Measurements from ENCODE around the gene RGS10.

Gene RGS10

GRCh38 chr10:119499677-119500002, 42.9 kb downstream of the RGS10 start:
- no peak overlapping the region for H3K9ac ChIP-seq (ENCODE audit: low read depth in 1 of 2, low read length in 2 of 2)
- H3K9me3 ChIP-seq (ENCODE audit: control insufficient read depth in 2 of 2, low read length in 2 of 2): no peaks in the 10 kb centered on the region
- no peaks in the 10 kb centered on the region for H3K27me3 ChIP-seq (ENCODE audit: control insufficient read depth in 2 of 2, insufficient read depth in 2 of 2, low read length in 2 of 2)
- peaks cover 4 to 15% of the 10 kb centered on the region in 2 donors for H3K4me1 ChIP-seq (ENCODE audit: control insufficient read depth in 2 of 2, insufficient read depth in 2 of 2, low read length in 2 of 2)
- H3K36me3 ChIP-seq (ENCODE audit: control insufficient read depth in 2 of 2, insufficient read depth in 2 of 2, low read length in 2 of 2): peaks cover 2 to 3% of the 10 kb centered on the region in 2 donors
- no peak overlapping the region for H3K27ac ChIP-seq (ENCODE audit: low read depth in 2 of 2, low read length in 2 of 2)
- H3K4me3 ChIP-seq (ENCODE audit: low read length in 2 of 2): no peak overlapping the region

- Histone ChIP-seq H3K9me3 (ENCODE audit: control insufficient read depth in 2 of 2, low read length in 2 of 2) (no peaks in the 10 kb centered on the region), H3K27ac (ENCODE audit: low read depth in 2 of 2, low read length in 2 of 2) (peak overlapping the region in 1 of 2 donors; percentile 20), H3K36me3 (ENCODE audit: control insufficient read depth in 2 of 2, insufficient read depth in 2 of 2, low read length in 2 of 2) (peaks cover 0 to 2% of the 10 kb centered on the region in 2 donors), H3K27me3 (ENCODE audit: control insufficient read depth in 2 of 2, insufficient read depth in 2 of 2, low read length in 2 of 2) (no peaks in the 10 kb centered on the region), H3K4me3 (ENCODE audit: low read length in 2 of 2) (no peak overlapping the region), H3K4me1 (ENCODE audit: control insufficient read depth in 2 of 2, insufficient read depth in 2 of 2, low read length in 2 of 2) (peaks cover 4 to 16% of the 10 kb centered on the region in 2 donors), H3K9ac (ENCODE audit: low read depth in 1 of 2, low read length in 2 of 2) (no peak overlapping the region)
Observed at GRCh38 chr10:119498889-119499676, 43.4 kb downstream of the RGS10 start.

- Histone ChIP-seq H3K36me3 (ENCODE audit: control insufficient read depth in 2 of 2, insufficient read depth in 2 of 2, low read length in 2 of 2) (no peaks in the 10 kb centered on the region), H3K9me3 (ENCODE audit: control insufficient read depth in 2 of 2, low read length in 2 of 2) (no peaks in the 10 kb centered on the region), H3K4me3 (ENCODE audit: low read length in 2 of 2) (no peak overlapping the region), H3K9ac (ENCODE audit: low read depth in 1 of 2, low read length in 2 of 2) (no peak overlapping the region), H3K27ac (ENCODE audit: low read depth in 2 of 2, low read length in 2 of 2) (no peak overlapping the region), H3K4me1 (ENCODE audit: control insufficient read depth in 2 of 2, insufficient read depth in 2 of 2, low read length in 2 of 2) (peaks cover 4 to 18% of the 10 kb centered on the region in 2 donors), H3K27me3 (ENCODE audit: control insufficient read depth in 2 of 2, insufficient read depth in 2 of 2, low read length in 2 of 2) (no peaks in the 10 kb centered on the region)
Observed at GRCh38 chr10:119497243-119497642, 45.3 kb downstream of the RGS10 start.

- H3K27me3 ChIP-seq (ENCODE audit: control insufficient read depth in 2 of 2, insufficient read depth in 2 of 2, low read length in 2 of 2): no peaks in the 10 kb centered on the region
- no peaks in the 10 kb centered on the region for H3K36me3 ChIP-seq (ENCODE audit: control insufficient read depth in 2 of 2, insufficient read depth in 2 of 2, low read length in 2 of 2)
- no peak overlapping the region for H3K9ac ChIP-seq (ENCODE audit: low read depth in 1 of 2, low read length in 2 of 2)
- no peak overlapping the region for H3K4me3 ChIP-seq (ENCODE audit: low read length in 2 of 2)
- peaks cover 4 to 18% of the 10 kb centered on the region in 2 donors for H3K4me1 ChIP-seq (ENCODE audit: control insufficient read depth in 2 of 2, insufficient read depth in 2 of 2, low read length in 2 of 2)
- H3K27ac ChIP-seq (ENCODE audit: low read depth in 2 of 2, low read length in 2 of 2): no peak overlapping the region
- H3K9me3 ChIP-seq (ENCODE audit: control insufficient read depth in 2 of 2, low read length in 2 of 2): no peaks in the 10 kb centered on the region
Observed at GRCh38 chr10:119496273-119496672, 46.2 kb downstream of the RGS10 start.

GRCh38 chr10:119495545-119495944, 47.0 kb downstream of the RGS10 start:
- H3K27me3 ChIP-seq (ENCODE audit: control insufficient read depth in 2 of 2, insufficient read depth in 2 of 2, low read length in 2 of 2): no peaks in the 10 kb centered on the region
- H3K27ac ChIP-seq (ENCODE audit: low read depth in 2 of 2, low read length in 2 of 2): peak overlapping the region; percentile 17 to 49
- H3K36me3 ChIP-seq (ENCODE audit: control insufficient read depth in 2 of 2, insufficient read depth in 2 of 2, low read length in 2 of 2): no peaks in the 10 kb centered on the region
- no peak overlapping the region for H3K4me3 ChIP-seq (ENCODE audit: low read length in 2 of 2)
- H3K9ac ChIP-seq (ENCODE audit: low read depth in 1 of 2, low read length in 2 of 2): no peak overlapping the region
- peaks cover under 1 to 15% of the 10 kb centered on the region in 2 donors for H3K4me1 ChIP-seq (ENCODE audit: control insufficient read depth in 2 of 2, insufficient read depth in 2 of 2, low read length in 2 of 2)
- H3K9me3 ChIP-seq (ENCODE audit: control insufficient read depth in 2 of 2, low read length in 2 of 2): no peaks in the 10 kb centered on the region

- H3K9ac ChIP-seq (ENCODE audit: low read depth in 1 of 2, low read length in 2 of 2): no peak overlapping the region
- H3K36me3 ChIP-seq (ENCODE audit: control insufficient read depth in 2 of 2, insufficient read depth in 2 of 2, low read length in 2 of 2): no peaks in the 10 kb centered on the region
- no peaks in the 10 kb centered on the region for H3K9me3 ChIP-seq (ENCODE audit: control insufficient read depth in 2 of 2, low read length in 2 of 2)
- peak overlapping the region; percentile 17 to 49 for H3K27ac ChIP-seq (ENCODE audit: low read depth in 2 of 2, low read length in 2 of 2)
- H3K4me1 ChIP-seq (ENCODE audit: control insufficient read depth in 2 of 2, insufficient read depth in 2 of 2, low read length in 2 of 2): peaks cover under 1 to 15% of the 10 kb centered on the region in 2 donors
- H3K27me3 ChIP-seq (ENCODE audit: control insufficient read depth in 2 of 2, insufficient read depth in 2 of 2, low read length in 2 of 2): no peaks in the 10 kb centered on the region
- H3K4me3 ChIP-seq (ENCODE audit: low read length in 2 of 2): no peak overlapping the region
Observed at GRCh38 chr10:119495021-119495505, 47.5 kb downstream of the RGS10 start.

GRCh38 chr10:119494236-119495020, 48.1 kb downstream of the RGS10 start:
- H3K4me3 ChIP-seq (ENCODE audit: low read length in 2 of 2): no peak overlapping the region
- no peaks in the 10 kb centered on the region for H3K27me3 ChIP-seq (ENCODE audit: control insufficient read depth in 2 of 2, insufficient read depth in 2 of 2, low read length in 2 of 2)
- no peak overlapping the region for H3K9ac ChIP-seq (ENCODE audit: low read depth in 1 of 2, low read length in 2 of 2)
- H3K27ac ChIP-seq (ENCODE audit: low read depth in 2 of 2, low read length in 2 of 2): peak overlapping the region; percentile 33 to 54
- H3K36me3 ChIP-seq (ENCODE audit: control insufficient read depth in 2 of 2, insufficient read depth in 2 of 2, low read length in 2 of 2): no peaks in the 10 kb centered on the region
- H3K9me3 ChIP-seq (ENCODE audit: control insufficient read depth in 2 of 2, low read length in 2 of 2): no peaks in the 10 kb centered on the region
- peaks cover 5 to 12% of the 10 kb centered on the region in 2 donors for H3K4me1 ChIP-seq (ENCODE audit: control insufficient read depth in 2 of 2, insufficient read depth in 2 of 2, low read length in 2 of 2)

GRCh38 chr10:119493155-119493554, 49.4 kb downstream of the RGS10 start:
- no peaks in the 10 kb centered on the region for H3K27me3 ChIP-seq (ENCODE audit: control insufficient read depth in 2 of 2, insufficient read depth in 2 of 2, low read length in 2 of 2)
- H3K4me1 ChIP-seq (ENCODE audit: control insufficient read depth in 2 of 2, insufficient read depth in 2 of 2, low read length in 2 of 2): peaks cover 5 to 6% of the 10 kb centered on the region in 2 donors
- no peak overlapping the region for H3K4me3 ChIP-seq (ENCODE audit: low read length in 2 of 2)
- H3K36me3 ChIP-seq (ENCODE audit: control insufficient read depth in 2 of 2, insufficient read depth in 2 of 2, low read length in 2 of 2): no peaks in the 10 kb centered on the region
- H3K27ac ChIP-seq (ENCODE audit: low read depth in 2 of 2, low read length in 2 of 2): peak overlapping the region in 1 of 2 donors; percentile 56
- H3K9ac ChIP-seq (ENCODE audit: low read depth in 1 of 2, low read length in 2 of 2): no peak overlapping the region
- H3K9me3 ChIP-seq (ENCODE audit: control insufficient read depth in 2 of 2, low read length in 2 of 2): no peaks in the 10 kb centered on the region

- H3K4me3 ChIP-seq (ENCODE audit: low read length in 2 of 2): no peak overlapping the region
- no peaks in the 10 kb centered on the region for H3K36me3 ChIP-seq (ENCODE audit: control insufficient read depth in 2 of 2, insufficient read depth in 2 of 2, low read length in 2 of 2)
- H3K9ac ChIP-seq (ENCODE audit: low read depth in 1 of 2, low read length in 2 of 2): no peak overlapping the region
- no peak overlapping the region for H3K27ac ChIP-seq (ENCODE audit: low read depth in 2 of 2, low read length in 2 of 2)
- no peaks in the 10 kb centered on the region for H3K9me3 ChIP-seq (ENCODE audit: control insufficient read depth in 2 of 2, low read length in 2 of 2)
- H3K27me3 ChIP-seq (ENCODE audit: control insufficient read depth in 2 of 2, insufficient read depth in 2 of 2, low read length in 2 of 2): no peaks in the 10 kb centered on the region
- peaks cover 5 to 6% of the 10 kb centered on the region in 2 donors for H3K4me1 ChIP-seq (ENCODE audit: control insufficient read depth in 2 of 2, insufficient read depth in 2 of 2, low read length in 2 of 2)
Observed at GRCh38 chr10:119491966-119492757, 50.4 kb downstream of the RGS10 start.

Data from mucosa of rectum (tissue), 2 donors.